Thymus (tissue), 11 donors: Measurements from ENCODE around the gene ALDH8A1. TPM values are rescaled to one million over a fixed set of nuclear protein-coding genes. Genes with fewer than 3 reads are reported as not detected.

Source experiments
- DNase-seq, 9 donors: peaks; one replicate each; pipeline ENCODE4 v3.0.0-alpha.2; 2013; ENCODE audit warnings: low spot score in 9 of 9, low read depth in 6 of 9, missing footprints in 1 of 9
- H3K27ac ChIP-seq, 2 donors: one replicate each; pipeline ENCODE4 v1.5.1; 2013; ENCODE audit warnings: control low read depth in 1 of 2, low read depth in 1 of 2, low read length in 1 of 2, mild to moderate bottlenecking in 1 of 2, moderate library complexity in 1 of 2
- H3K27me3 ChIP-seq, 2 donors: one replicate each; pipeline ENCODE4 v1.5.1; 2013; ENCODE audit warnings: low read length in 1 of 2; ENCODE audit not compliant: control insufficient read depth in 2 of 2, insufficient read depth in 1 of 2
- H3K36me3 ChIP-seq, 2 donors: one replicate each; pipeline ENCODE4 v1.5.1; 2013; ENCODE audit warnings: low read length in 1 of 2, mild to moderate bottlenecking in 1 of 2, moderate library complexity in 1 of 2; ENCODE audit not compliant: control insufficient read depth in 2 of 2, insufficient read depth in 2 of 2
- H3K4me1 ChIP-seq, 2 donors: one replicate each; pipeline ENCODE4 v1.5.1; 2013; ENCODE audit warnings: low read length in 2 of 2; ENCODE audit not compliant: control insufficient read depth in 2 of 2, insufficient read depth in 2 of 2
- H3K4me3 ChIP-seq, 2 donors: one replicate each; pipeline ENCODE4 v1.5.1; 2013; ENCODE audit warnings: low read length in 2 of 2, control low read depth in 1 of 2, mild to moderate bottlenecking in 1 of 2
- H3K9me3 ChIP-seq, 2 donors: one replicate each; pipeline ENCODE4 v1.5.1; 2013; ENCODE audit warnings: low read length in 1 of 2, mild to moderate bottlenecking in 1 of 2; ENCODE audit not compliant: control insufficient read depth in 2 of 2, insufficient read depth in 1 of 2
- WGBS: extraction: QIAGEN DNeasy Blood & Tissue Kit; methylation state at CpG from one replicate; pipeline ENCODE4 v1.1.7; 2013; 5-methylcytosine and 5-hydroxymethylcytosine counted together
- polyA plus RNA-seq: library from polyadenylated mRNA; stranded (reverse); fragments of 200-250 nt; gene quantifications from one replicate; pipeline ENCODE4 v1.2.3, GENCODE V29; 2013
- total RNA-seq: library from RNA; stranded (reverse); fragments of 120-200 nt; gene quantifications from one replicate; pipeline ENCODE4 v1.2.4, GENCODE V29; 2013
- donor health status: healthy.

Gene ALDH8A1
- total and polyA plus RNA-seq, 2 donors, result 0.42 to 9.1 TPM

GRCh38 chr6:134928151-134928900 is 21.6 kb downstream of the ALDH8A1 start:
- no peak for DNase-seq
- H3K9me3 ChIP-seq, result no peaks in the 10 kb centered on the region
- H3K4me1 ChIP-seq, result no peaks in the 10 kb centered on the region
- no peak overlapping the region for H3K4me3 ChIP-seq
- WGBS, result 97% methylated on average over 6 of the region's 6 CpGs
- no peaks in the 10 kb centered on the region for H3K36me3 ChIP-seq
- no peaks in the 10 kb centered on the region for H3K27me3 ChIP-seq
- no peak overlapping the region for H3K27ac ChIP-seq

GRCh38 chr6:134925800-134926199 is 24.1 kb downstream of the ALDH8A1 start:
- no peak overlapping the region for H3K4me3 ChIP-seq

GRCh38 chr6:134921721-134922261 is 28.1 kb downstream of the ALDH8A1 start:
- WGBS, result 95% methylated on average over 6 of the region's 6 CpGs
- H3K9me3 ChIP-seq, result no peaks in the 10 kb centered on the region

More at GRCh38 chr6:134925800-134926199, 24.1 kb downstream of the ALDH8A1 start:
- no peak for DNase-seq
- Histone ChIP-seq H3K27me3 (no peaks in the 10 kb centered on the region), H3K9me3 (no peaks in the 10 kb centered on the region), H3K36me3 (no peaks in the 10 kb centered on the region), H3K27ac (no peak overlapping the region), H3K4me1 (no peaks in the 10 kb centered on the region)
- 96% methylated on average over 3 of the region's 3 CpGs for WGBS

GRCh38 chr6:134921276-134921675 is 28.6 kb downstream of the ALDH8A1 start:
- H3K4me3 ChIP-seq, result no peak overlapping the region
- no peaks in the 10 kb centered on the region for H3K9me3 ChIP-seq
- DNase-seq, result no peak
- no peaks in the 10 kb centered on the region for H3K27me3 ChIP-seq
- H3K27ac ChIP-seq, result no peak overlapping the region
- H3K36me3 ChIP-seq, result no peaks in the 10 kb centered on the region
- no peaks in the 10 kb centered on the region for H3K4me1 ChIP-seq
- 96% methylated on average over 5 of the region's 5 CpGs for WGBS

More at GRCh38 chr6:134921721-134922261, 28.1 kb downstream of the ALDH8A1 start:
- no peak overlapping the region for H3K27ac ChIP-seq
- H3K4me1 ChIP-seq, result no peaks in the 10 kb centered on the region
- DNase-seq, result no peak
- H3K4me3 ChIP-seq, result no peak overlapping the region
- H3K36me3 ChIP-seq, result no peaks in the 10 kb centered on the region
- H3K27me3 ChIP-seq, result no peaks in the 10 kb centered on the region

- Histone ChIP-seq H3K4me1 (no peaks in the 10 kb centered on the region), H3K9me3 (no peaks in the 10 kb centered on the region), H3K36me3 (no peaks in the 10 kb centered on the region), H3K27ac (no peak overlapping the region), H3K27me3 (no peaks in the 10 kb centered on the region), H3K4me3 (no peak overlapping the region)
- DNase-seq, result no peak
- WGBS, result 87% methylated on average over 2 of the region's 2 CpGs
These were observed 29.5 kb downstream of the ALDH8A1 start for GRCh38 chr6:134920422-134920821.

- DNase-seq, result no peak
- H3K36me3 ChIP-seq, result no peaks in the 10 kb centered on the region
- no peaks in the 10 kb centered on the region for H3K4me1 ChIP-seq
- H3K9me3 ChIP-seq, result no peaks in the 10 kb centered on the region
- H3K27ac ChIP-seq, result no peak overlapping the region
- H3K27me3 ChIP-seq, result no peaks in the 10 kb centered on the region
- 97% methylated on average over 17 of the region's 17 CpGs for WGBS
- no peak overlapping the region for H3K4me3 ChIP-seq
These were observed 31.4 kb downstream of the ALDH8A1 start for GRCh38 chr6:134918418-134918961.

GRCh38 chr6:134911547-134911946 is 38.4 kb downstream of the ALDH8A1 start:
- Histone ChIP-seq H3K4me1 (no peaks in the 10 kb centered on the region), H3K27me3 (no peaks in the 10 kb centered on the region), H3K36me3 (no peaks in the 10 kb centered on the region), H3K9me3 (no peaks in the 10 kb centered on the region), H3K4me3 (no peak overlapping the region), H3K27ac (no peak overlapping the region)
- WGBS, result 97% methylated on average over 1 of the region's 1 CpG
- DNase-seq, result no peak

- Histone ChIP-seq H3K4me1 (no peaks in the 10 kb centered on the region), H3K27ac (no peak overlapping the region), H3K27me3 (no peaks in the 10 kb centered on the region), H3K9me3 (no peaks in the 10 kb centered on the region), H3K36me3 (no peaks in the 10 kb centered on the region), H3K4me3 (no peak overlapping the region)
- no peak for DNase-seq
- WGBS, result 96% methylated on average over 1 of the region's 1 CpG
These were observed 39.3 kb downstream of the ALDH8A1 start for GRCh38 chr6:134910593-134910935.

- no peak for DNase-seq
- no peaks in the 10 kb centered on the region for H3K4me1 ChIP-seq
- no peaks in the 10 kb centered on the region for H3K36me3 ChIP-seq
- no peak overlapping the region for H3K4me3 ChIP-seq
- H3K27me3 ChIP-seq, result no peaks in the 10 kb centered on the region
- WGBS, result 86% methylated on average over 11 of the region's 11 CpGs
- no peak overlapping the region for H3K27ac ChIP-seq
- H3K9me3 ChIP-seq, result no peaks in the 10 kb centered on the region
These were observed 40.0 kb downstream of the ALDH8A1 start for GRCh38 chr6:134909701-134910592.
